Measurements from ENCODE around the gene ALDH1B1.

Gene ALDH1B1

DNA sequence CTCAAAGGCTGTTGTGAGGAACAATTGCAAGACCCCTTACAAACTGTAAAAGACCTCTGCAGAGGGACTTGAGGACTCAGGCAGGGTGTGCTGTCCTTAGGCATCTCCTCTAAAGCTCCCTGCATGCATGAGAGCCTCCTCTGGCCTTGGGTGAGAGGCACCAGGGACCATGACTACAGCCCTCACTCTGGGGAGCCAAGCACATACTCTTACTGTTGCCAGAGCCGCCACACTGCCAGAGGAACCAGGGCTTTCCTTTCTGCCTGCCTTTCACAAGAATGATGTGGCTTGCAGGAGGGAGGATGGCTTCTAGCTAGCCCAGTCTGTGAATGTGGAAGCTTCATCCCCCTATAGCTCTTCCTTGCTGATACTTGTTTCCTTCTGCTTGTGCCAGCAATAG, 25.9 kb downstream of the ALDH1B1 start:
- no peak for DNase-seq

- DNase-seq: no peak
Observed at GRCh38 chr9:38419181-38419580, 26.7 kb downstream of the ALDH1B1 start.

- no peak for DNase-seq
Observed at GRCh38 chr9:38421498-38422211, 29.2 kb downstream of the ALDH1B1 start.

DNA sequence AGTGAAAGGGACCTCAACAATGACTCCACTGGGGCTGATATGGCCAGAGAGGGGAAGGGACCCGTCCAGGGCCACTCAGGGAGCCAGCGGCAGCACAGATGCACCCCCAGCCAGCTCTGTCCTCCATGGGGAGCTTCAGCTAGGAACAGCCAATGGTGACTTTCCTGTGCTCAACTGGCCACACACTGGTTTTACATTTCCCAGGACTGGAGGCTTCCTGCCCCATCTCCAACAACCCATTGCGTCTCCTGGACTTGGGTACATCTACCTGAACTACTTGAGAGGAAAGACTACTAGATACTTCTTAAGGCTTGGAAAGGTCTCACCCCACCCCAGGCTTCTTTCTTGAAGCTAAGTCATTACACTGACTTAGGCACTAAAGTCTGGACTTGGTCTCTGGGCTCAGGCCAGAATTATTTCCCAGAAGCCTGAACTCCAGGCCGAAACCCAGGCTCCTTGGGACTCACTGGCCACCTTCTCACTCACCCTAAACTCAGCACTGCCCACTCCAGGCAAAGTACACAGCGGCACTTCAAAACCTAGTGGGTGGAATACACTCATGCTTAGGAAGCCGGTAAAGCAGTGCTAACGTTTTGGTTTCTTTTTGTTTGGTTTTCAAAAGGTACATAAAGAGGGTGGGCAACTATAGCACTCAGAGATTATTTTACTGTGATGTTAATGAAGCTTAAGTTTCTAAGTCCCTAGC, 30.2 kb downstream of the ALDH1B1 start:
- DNase-seq: no peak

GRCh38 chr9:38423273-38423972, 30.9 kb downstream of the ALDH1B1 start:
- no peak for DNase-seq

- peak; percentile 38 for DNase-seq
Observed at GRCh38 chr9:38423973-38424843, 31.7 kb downstream of the ALDH1B1 start, which contains the start of gene IGFBPL1. IGFBPL1 (minus strand) TSS chr9:38424454; CDS start chr9:38424424, 30 bp downstream.

- no peak for DNase-seq
Observed at GRCh38 chr9:38424918-38425317, 32.4 kb downstream of the ALDH1B1 start.

GRCh38 chr9:38428062-38428461, 35.6 kb downstream of the ALDH1B1 start:
- no peak for DNase-seq

DNA sequence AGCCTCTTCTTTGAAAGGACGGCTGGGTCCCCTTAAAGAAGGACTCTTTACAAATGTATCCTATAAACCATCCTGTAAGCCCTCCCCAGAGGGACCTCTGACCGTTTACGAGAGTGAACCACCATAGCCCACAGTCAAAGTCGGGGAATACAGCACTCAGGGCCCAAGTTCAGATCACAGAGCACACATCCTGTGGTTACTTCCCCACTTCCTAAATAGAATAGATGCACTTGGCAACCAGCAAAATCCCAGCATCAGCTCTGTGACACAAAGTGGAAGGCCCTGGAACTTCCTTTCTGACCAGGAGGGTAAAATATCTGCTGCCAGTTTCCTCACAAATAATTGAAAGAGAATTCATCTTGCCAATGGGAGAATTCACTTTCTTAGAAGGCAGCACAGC, 38.6 kb downstream of the ALDH1B1 start:
- DNase-seq: no peak

GRCh38 chr9:38432922-38433510, 40.5 kb downstream of the ALDH1B1 start:
- no peak for DNase-seq

GRCh38 chr9:38434365-38434764, 41.9 kb downstream of the ALDH1B1 start:
- no peak for DNase-seq

- no peak for DNase-seq
Observed at GRCh38 chr9:38434853-38435252, 42.4 kb downstream of the ALDH1B1 start.

DNA sequence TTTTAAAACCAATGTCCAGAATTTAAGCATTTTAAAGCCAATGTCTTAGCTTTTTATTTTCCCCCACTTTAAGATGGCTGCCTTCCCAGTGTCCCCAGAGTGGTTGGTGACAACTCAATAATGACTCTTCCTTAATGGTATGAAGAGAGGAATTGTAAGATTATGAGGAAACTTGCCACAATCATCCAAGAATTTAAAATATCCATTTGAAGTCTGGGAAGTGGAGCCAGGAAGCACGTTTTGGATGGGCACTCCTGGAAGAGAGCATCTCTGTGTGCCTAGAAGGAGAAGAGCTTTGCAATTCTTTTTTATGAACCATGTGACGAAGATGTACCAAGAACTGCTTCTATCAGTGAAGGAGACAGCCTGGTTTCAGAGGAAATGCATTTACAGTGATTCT, 43.0 kb downstream of the ALDH1B1 start:
- no peak for DNase-seq

DNA sequence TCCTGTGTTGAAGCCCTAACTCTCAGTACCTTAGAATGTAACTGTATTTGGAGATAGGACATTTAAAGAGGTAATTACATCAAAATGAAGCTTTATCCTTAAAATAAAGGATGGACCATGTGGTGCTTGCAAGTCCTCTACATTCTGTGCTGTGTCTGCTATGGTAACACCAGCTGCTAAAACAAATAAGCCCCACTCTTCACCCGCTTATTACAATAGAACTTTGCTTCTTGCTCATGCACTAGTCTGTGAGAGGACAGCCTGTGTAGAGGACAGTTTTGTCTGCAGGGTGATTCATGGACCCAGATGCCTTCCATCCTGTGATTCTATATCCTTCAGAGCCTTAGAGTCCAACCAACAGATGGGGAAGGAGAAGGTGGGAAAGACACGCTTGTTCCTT, 44.2 kb downstream of the ALDH1B1 start:
- no peak for DNase-seq

DNA sequence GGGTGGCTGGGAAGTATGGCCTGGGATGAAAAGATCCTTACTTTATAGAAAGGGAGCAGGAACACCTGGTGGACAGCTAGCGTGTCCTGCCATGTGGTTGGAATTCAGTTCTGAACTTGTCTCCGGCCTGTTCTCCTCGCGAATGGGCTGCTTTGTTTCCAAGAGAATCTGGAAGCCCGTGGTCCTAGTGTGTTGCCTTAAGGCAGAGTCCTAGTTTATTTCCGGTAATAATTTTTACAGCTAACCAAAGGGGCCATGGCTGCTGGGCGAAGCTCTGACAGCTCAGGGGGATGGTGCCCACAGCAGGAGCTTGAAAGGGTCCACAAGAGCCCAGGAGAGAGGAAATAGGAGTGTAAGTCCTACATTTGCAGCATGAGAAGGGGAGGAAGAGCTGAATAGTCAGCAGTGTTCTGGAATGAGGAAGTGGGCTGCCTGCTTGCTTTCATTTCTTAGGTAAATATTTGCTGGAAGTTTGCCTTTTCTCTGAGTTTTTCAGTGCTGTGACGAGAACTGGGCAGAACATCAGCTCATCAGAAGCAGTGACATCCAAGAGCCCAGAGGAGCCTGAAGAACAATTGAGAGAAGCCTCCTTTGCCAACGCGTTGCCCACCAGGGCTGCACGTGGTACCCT, 44.8 kb downstream of the ALDH1B1 start:
- no peak for DNase-seq

DNA sequence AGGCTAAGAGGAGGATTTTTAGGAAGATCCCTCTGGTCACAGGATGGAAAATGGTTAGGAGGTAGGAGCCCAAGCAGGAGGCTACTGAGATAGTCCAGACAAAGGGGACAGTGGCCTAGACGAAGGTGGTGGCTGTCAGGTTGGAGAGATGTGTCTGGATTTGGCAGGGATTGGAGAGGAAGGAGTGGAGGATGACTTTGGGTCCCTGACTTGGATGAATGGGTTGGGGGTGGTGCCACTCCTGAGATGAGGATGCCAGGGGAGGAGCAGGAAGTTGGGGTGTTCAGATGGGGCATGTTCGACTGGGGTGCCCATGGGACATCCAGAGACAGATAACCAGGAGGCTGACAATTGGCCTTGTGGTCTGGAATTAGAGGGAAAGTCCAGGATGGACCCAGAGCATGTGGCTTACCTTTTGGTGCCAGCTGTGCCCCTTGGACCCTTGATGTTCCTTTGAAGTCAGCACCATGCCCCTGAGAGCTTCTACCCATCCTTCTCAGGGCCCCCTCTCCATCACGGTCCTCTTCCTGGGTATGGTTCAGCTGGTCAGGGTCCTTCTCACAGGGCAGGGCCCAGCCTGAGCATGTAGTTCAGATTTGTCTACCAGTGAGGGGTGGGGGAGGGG, 46.9 kb downstream of the ALDH1B1 start:
- DNase-seq: no peak

- no peak for DNase-seq
Observed at GRCh38 chr9:38439916-38440301, 47.4 kb downstream of the ALDH1B1 start.

GRCh38 chr9:38440516-38440915, 48.0 kb downstream of the ALDH1B1 start:
- DNase-seq: no peak

GRCh38 chr9:38441347-38442085, 49.0 kb downstream of the ALDH1B1 start:
- no peak for DNase-seq

DNA sequence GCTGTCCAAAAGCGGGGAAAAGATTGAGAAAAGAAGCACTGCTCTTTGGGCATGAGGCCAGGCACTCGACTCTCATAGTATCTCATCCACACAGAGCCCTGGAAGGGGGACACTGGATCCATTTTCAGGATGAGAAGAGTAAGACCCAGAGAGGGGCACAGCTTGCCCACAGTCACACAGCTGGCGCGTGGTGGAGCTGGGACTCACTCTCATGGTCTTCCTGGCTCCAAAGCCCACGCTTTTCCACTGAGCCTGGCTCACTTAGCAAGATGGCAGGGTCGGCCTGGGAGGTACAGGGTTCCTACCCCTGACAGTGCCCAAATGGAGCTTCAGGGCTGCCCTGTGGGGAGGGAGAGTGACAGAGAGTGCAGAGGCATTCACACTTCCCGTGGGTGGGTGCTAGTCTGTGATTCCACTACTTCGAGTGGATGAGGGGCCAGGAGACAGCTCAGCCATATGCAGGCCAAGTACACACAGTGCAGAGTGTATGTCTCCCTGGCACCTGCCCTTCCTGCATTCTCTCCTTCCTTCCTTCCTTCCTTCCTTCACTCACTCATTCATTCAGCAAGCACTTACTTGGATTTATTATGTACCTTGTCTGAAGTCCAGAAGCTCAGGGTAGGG, 50.1 kb downstream of the ALDH1B1 start:
- no peak for DNase-seq

Data from NCI-H510A (cell line).